Measurements from ENCODE around the gene PPP2R5C. TPM values are rescaled to one million over a fixed set of nuclear protein-coding genes. Genes with fewer than 3 reads are reported as not detected.

Gene PPP2R5C
- total and polyA plus RNA-seq, 2 donors (not counting 3 experiments of a cell fraction or from before 2014, with no cell fraction given), result 42.6 to 83.6 TPM

DNA sequence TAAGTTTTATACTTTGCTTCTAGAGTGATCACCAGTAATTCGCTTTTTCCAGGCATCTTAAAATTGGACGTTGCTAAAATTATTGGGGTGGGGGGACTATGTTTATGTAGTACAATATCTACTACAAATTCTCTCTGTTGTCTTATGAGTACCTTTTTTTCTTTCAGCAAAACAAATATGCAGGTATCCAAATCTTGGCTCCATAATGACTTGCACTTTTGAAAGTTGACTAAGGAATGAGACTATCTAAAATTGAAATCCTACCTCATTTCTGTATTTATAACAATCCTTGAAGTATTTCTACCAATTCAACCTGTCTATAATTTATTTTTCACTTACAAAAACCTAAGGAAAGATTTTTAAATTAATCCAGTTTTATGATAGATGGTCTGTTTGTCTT is 205.2 kb downstream of the PPP2R5C start:
- Histone ChIP-seq H3K27me3 (ENCODE audit: control insufficient read depth in 2 of 2, insufficient read depth in 2 of 2, low read length in 2 of 2) (no peaks in the 10 kb centered on the region), H3K4me3 (replicated peaks in 1 of 3; ENCODE audit: insufficient read depth in 1 of 3, low read depth in 1 of 3, low read length in 3 of 3) (peak overlapping the region in 1 of 3 experiments; percentile 90), H3K36me3 (ENCODE audit: control insufficient read depth in 2 of 2, extremely low read depth in 1 of 2, insufficient read depth in 2 of 2, low read length in 2 of 2) (peaks cover 4 to 5% of the 10 kb centered on the region in 2 experiments), H3K9me3 (replicated peaks; ENCODE audit: control insufficient read depth, insufficient read depth, low read length) (no peaks in the 10 kb centered on the region), H3K4me1 (ENCODE audit: control insufficient read depth, extremely low read depth, insufficient read depth, low read length) (peaks cover 20% of the 10 kb centered on the region), H4K20me1 (replicated peaks; ENCODE audit: control insufficient read depth, extremely low read depth, insufficient read depth, low read length) (peaks cover 3% of the 10 kb centered on the region), H3K4me2 (ENCODE audit: insufficient read depth, low read length) (peak overlapping the region; percentile 94), H3K9me1 (replicated peaks; ENCODE audit: control insufficient read depth, extremely low read depth, insufficient read depth, low read length) (no peaks in the 10 kb centered on the region), H3K27ac (ENCODE audit: insufficient read depth, low read depth, low read length) (peak overlapping the region; percentile 21), H2AFZ (ENCODE audit: low read depth, low read length) (no peak overlapping the region), H3K9ac (replicated peaks; ENCODE audit: extremely low read depth, insufficient read depth, low read length) (peak overlapping the region; percentile 88), H3K79me2 (ENCODE audit: control insufficient read depth, insufficient read depth, low read length) (peaks cover 68% of the 10 kb centered on the region)
- DNase-seq (ENCODE audit: low read depth, low spot score), result no peak
- ChIA-PET CTCF (interaction anchor here (1.8 to 2.5 kb wide), 2 partner anchors 196 kb away, joined by 9 to 12 read pairs; no protein-coding TSS in a partner anchor), POLR2A (no interaction called here)
- dilution Hi-C loops (cut with MboI; ENCODE audit: extremely low pct_ligation_motif_present, low sequenced_read_pairs) (no loop called here), intact Hi-C loops (cut with micrococcal nuclease) (no loop called here)
- no peak for FAIRE-seq
- BruUV-seq (replicated peaks), result no TSS peak
- no peak for TF ChIP-seq MYC (IDR thresholded peaks at IDR 0.05; ENCODE audit: low read depth, low read length)
- TF ChIP-seq GATA2 (IDR thresholded peaks at IDR 0.05; ENCODE audit: insufficient read depth, insufficient read length, low read depth, low read length), result no peak
- TF ChIP-seq, protein P1, sequence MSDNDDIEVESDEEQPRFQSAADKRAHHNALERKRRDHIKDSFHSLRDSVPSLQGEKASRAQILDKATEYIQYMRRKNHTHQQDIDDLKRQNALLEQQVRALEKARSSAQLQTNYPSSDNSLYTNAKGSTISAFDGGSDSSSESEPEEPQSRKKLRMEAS (IDR thresholded peaks at IDR 0.05; ENCODE audit: insufficient read depth, insufficient read length), result no peak
- no peak for TF ChIP-seq POLR2AphosphoS5 (IDR thresholded peaks at IDR 0.05; ENCODE audit: insufficient read depth, low read depth, low read length)
- TF ChIP-seq JUN (IDR thresholded peaks at IDR 0.05; ENCODE audit: borderline replicate concordance, insufficient read depth, insufficient read length, low read depth), result no peak
- TF ChIP-seq POLR2A (IDR thresholded peaks at IDR 0.05; ENCODE audit: low read depth, low read length), result no peak
- TF ChIP-seq, protein P2, sequence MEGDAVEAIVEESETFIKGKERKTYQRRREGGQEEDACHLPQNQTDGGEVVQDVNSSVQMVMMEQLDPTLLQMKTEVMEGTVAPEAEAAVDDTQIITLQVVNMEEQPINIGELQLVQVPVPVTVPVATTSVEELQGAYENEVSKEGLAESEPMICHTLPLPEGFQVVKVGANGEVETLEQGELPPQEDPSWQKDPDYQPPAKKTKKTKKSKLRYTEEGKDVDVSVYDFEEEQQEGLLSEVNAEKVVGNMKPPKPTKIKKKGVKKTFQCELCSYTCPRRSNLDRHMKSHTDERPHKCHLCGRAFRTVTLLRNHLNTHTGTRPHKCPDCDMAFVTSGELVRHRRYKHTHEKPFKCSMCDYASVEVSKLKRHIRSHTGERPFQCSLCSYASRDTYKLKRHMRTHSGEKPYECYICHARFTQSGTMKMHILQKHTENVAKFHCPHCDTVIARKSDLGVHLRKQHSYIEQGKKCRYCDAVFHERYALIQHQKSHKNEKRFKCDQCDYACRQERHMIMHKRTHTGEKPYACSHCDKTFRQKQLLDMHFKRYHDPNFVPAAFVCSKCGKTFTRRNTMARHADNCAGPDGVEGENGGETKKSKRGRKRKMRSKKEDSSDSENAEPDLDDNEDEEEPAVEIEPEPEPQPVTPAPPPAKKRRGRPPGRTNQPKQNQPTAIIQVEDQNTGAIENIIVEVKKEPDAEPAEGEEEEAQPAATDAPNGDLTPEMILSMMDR (IDR thresholded peaks at IDR 0.05; ENCODE audit: extremely low read depth in 1 of 2, insufficient read depth in 1 of 2, low read depth in 1 of 2, low read length in 2 of 2), result no peak
- TF ChIP-seq FOS (IDR thresholded peaks at IDR 0.05; ENCODE audit: borderline replicate concordance, insufficient read depth, low read length), result no peak
- no peak for TF ChIP-seq EZH2 (IDR thresholded peaks at IDR 0.05; ENCODE audit: borderline replicate concordance, low read depth, low read length, severe bottlenecking)
